ENCODE measurements around the gene PDE8B. TPM values are rescaled to one million over a fixed set of nuclear protein-coding genes. Genes with fewer than 3 reads are reported as not detected.

The PDE8B gene, protein sequence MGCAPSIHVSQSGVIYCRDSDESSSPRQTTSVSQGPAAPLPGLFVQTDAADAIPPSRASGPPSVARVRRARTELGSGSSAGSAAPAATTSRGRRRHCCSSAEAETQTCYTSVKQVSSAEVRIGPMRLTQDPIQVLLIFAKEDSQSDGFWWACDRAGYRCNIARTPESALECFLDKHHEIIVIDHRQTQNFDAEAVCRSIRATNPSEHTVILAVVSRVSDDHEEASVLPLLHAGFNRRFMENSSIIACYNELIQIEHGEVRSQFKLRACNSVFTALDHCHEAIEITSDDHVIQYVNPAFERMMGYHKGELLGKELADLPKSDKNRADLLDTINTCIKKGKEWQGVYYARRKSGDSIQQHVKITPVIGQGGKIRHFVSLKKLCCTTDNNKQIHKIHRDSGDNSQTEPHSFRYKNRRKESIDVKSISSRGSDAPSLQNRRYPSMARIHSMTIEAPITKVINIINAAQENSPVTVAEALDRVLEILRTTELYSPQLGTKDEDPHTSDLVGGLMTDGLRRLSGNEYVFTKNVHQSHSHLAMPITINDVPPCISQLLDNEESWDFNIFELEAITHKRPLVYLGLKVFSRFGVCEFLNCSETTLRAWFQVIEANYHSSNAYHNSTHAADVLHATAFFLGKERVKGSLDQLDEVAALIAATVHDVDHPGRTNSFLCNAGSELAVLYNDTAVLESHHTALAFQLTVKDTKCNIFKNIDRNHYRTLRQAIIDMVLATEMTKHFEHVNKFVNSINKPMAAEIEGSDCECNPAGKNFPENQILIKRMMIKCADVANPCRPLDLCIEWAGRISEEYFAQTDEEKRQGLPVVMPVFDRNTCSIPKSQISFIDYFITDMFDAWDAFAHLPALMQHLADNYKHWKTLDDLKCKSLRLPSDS
- polyA plus RNA-seq (2012; ENCODE audit: low read depth, missing spikeins), result 0.26 TPM

DNA sequence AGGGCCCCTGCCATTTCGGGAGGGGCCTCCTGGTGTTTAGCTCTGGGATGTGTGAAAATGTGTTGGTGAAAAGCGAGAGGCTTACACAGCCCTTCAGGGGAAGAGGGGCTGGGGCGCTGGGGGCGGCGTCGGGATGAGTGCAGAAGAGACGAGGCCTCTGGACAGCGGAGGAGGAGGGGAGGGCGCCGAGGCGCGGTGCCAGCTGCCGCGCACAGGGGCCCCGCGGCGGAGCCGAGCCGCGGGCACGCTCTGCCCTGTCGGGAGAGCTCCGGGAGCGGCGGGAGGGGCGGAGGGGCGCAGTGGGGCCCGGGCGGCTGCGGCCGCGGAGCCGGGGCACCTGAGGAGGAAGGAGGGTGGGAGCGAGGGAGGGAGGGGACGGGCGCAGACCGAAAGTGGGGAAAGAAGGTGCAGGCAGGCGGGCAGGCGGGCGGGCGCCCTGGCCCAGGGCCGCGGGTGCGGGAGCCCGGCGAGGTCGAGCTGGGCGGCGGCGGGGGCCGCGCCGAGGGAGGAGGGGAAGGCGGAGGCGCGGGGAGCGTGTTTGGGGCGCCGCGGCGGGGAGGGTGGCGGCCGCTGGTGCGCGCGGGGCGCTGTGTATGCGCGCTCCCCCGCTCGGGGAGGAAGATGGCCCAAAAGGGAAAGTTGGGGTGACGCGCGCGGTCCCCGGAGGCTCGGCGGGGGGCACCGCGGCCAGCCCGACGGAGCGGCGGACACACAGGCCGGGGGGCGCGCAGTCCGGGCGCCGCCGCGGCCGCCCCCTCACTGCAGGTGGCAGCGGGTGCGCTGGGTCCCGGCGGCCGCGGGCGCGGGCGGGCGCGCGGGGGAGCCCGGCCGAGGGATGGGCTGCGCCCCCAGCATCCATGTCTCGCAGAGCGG lies at the start of gene PDE8B:
Gene PDE8B (plus strand): TSS at position 590 of the 873 bp plus-strand sequence. CDS start 246 bp downstream, at position 836.
- no peak for FAIRE-seq
- TF ChIP-seq SPI1 (IDR thresholded peaks at IDR 0.05; ENCODE audit: low read depth, low read length) (no peak), TAF1 (IDR thresholded peaks at IDR 0.05; ENCODE audit: low read depth, low read length) (no peak)
- peak; percentile 25 for DNase-seq (ENCODE audit: insufficient read length, low spot score)

DNA sequence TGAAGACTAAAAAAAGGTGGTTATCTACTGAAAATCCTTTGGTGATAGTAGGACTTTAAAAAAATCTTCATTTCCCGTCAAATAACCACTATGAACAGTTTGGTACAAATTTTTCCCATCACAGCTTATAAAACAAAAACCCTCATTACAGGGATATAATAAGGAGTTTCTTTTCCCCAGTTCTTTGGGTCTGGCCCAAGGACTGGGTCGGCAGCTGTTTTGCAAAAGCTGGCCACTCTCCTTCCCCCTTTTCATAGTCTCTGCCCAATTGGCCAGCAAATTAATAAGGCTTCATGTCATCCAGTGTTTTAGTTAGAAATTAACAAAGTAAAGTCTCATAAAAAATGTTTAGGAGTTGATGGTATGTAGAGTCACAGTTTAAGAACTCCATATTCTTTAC lies 47.0 kb upstream of the PDE8B start:
- no peak for DNase-seq (ENCODE audit: insufficient read length, low spot score)
- no peak for TF ChIP-seq POLR2AphosphoS5 (IDR thresholded peaks at IDR 0.05; ENCODE audit: low read depth, low read length)
- no peak for TF ChIP-seq POLR2A (IDR thresholded peaks at IDR 0.05; ENCODE audit: low read depth, low read length)
- TF ChIP-seq TAF1 (IDR thresholded peaks at IDR 0.05; ENCODE audit: low read depth, low read length), result no peak
- TF ChIP-seq PAX5 (IDR thresholded peaks at IDR 0.05; ENCODE audit: insufficient read depth, low read length, severe bottlenecking), result no peak
- no peak for TF ChIP-seq SPI1 (IDR thresholded peaks at IDR 0.05; ENCODE audit: low read depth, low read length)
- TF ChIP-seq POU2F2 (IDR thresholded peaks at IDR 0.05; ENCODE audit: low read depth, low read length), result no peak
- FAIRE-seq, result no peak

DNA sequence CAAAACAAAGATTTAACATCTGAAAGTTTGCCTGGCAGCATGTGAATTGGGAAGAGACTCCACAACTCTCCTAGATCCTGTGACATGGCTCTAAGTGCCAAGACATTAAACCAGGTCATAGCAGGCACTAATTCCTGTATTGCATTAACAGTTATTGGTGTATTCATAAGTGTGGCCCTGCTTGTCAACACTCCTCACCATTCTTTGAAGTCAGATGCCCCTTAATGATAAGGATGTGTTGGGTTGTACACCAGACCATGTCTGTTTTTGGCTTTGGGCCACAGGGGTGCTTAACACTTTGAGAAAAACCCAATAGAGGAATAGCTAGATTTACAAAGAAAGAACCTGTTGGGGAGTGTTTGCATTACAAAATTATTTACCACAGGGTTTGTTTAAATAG lies 43.4 kb upstream of the PDE8B start:
- TF ChIP-seq POLR2AphosphoS5 (IDR thresholded peaks at IDR 0.05; ENCODE audit: low read depth, low read length) (no peak), PAX5 (IDR thresholded peaks at IDR 0.05; ENCODE audit: insufficient read depth, low read length, severe bottlenecking) (no peak), POLR2A (IDR thresholded peaks at IDR 0.05; ENCODE audit: low read depth, low read length) (no peak)
- DNase-seq (ENCODE audit: insufficient read length, low spot score), result no peak
- no peak for FAIRE-seq

DNA sequence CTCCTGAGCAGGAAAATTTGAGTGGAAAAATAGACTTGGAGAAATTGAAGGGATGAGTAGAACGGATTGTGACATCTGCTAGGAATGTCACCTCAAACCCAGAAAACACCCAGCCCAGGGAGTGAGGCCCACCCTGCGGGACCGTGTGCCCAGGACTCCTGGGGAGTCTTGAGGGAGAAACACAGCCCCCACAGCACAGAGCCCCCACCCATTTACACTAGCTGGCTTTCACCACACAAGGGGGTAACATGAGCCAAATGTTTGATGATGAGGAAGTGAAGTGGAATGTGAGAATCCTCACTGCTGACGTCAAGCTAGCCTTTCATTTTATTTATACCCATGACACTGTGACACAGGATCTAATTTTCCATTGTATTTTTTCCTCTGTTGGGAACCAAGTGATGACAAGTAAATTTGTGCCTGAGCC lies 42.8 kb upstream of the PDE8B start:
- DNase-seq (ENCODE audit: insufficient read length, low spot score), result no peak
- FAIRE-seq, result no peak
- TF ChIP-seq TAF1 (IDR thresholded peaks at IDR 0.05; ENCODE audit: low read depth, low read length), result no peak
- no peak for TF ChIP-seq POU2F2 (IDR thresholded peaks at IDR 0.05; ENCODE audit: low read depth, low read length)
- TF ChIP-seq PAX5 (IDR thresholded peaks at IDR 0.05; ENCODE audit: insufficient read depth, low read length, severe bottlenecking), result no peak
- no peak for TF ChIP-seq SPI1 (IDR thresholded peaks at IDR 0.05; ENCODE audit: low read depth, low read length)
- TF ChIP-seq POLR2AphosphoS5 (IDR thresholded peaks at IDR 0.05; ENCODE audit: low read depth, low read length), result no peak
- TF ChIP-seq POLR2A (IDR thresholded peaks at IDR 0.05; ENCODE audit: low read depth, low read length), result no peak

DNA sequence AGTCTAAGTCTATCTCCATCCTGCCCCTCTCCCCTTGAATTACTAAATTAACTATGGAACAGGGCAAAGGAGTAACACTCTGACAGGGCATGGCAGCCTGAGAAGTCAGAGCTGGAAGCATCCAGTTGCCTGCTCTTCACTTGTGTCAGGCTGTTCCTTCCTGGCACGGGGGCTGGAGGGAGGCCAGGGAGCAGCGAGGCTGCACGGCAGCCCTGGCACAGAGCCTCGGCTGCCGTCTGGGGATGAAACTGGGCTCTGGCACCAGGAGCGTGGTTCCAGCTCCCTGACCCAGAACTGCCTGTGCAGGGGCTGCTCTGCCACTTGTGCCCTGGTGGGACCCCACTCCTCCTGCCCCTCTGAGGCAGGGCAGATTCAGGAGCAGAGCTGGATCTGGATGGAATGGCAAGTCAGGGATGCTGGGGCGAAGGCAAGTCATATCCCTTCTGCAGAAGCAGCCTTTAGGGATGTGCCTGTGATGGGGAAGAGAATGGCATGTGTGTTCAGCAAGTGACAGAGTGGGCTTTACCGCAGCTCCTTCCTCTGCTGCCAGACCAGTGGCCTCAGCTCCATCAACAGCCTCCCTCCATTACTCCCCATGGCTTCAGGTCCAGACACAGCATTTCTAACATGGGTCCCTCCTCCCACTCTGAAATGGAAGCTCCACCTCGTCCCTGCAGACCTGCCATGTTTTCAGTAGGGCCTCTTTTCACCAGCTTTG lies 42.2 kb upstream of the PDE8B start:
- no peak for TF ChIP-seq POLR2AphosphoS5 (IDR thresholded peaks at IDR 0.05; ENCODE audit: low read depth, low read length)
- no peak for DNase-seq (ENCODE audit: insufficient read length, low spot score)
- FAIRE-seq, result no peak

DNA sequence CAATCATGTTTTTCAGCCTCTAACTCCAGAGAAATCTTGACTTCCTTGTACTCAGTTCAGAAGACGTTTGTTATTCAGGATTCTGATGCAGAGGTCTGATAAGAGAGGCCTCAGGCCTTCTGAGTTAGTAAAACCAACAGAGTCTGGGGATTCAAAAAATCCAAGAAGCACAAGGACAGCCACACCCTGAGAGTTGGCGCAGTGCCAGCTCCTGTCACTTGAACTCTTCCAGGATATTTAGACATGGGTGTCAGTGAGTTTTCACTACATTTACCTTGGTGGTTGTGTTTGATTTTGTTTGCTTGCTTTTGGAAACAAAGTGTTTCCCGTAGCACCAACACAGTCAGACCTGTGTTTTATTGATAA lies 41.6 kb upstream of the PDE8B start:
- FAIRE-seq (no peak), DNase-seq (ENCODE audit: insufficient read length, low spot score) (no peak)
- TF ChIP-seq PAX5 (IDR thresholded peaks at IDR 0.05; ENCODE audit: insufficient read depth, low read length, severe bottlenecking), result no peak
- TF ChIP-seq SPI1 (IDR thresholded peaks at IDR 0.05; ENCODE audit: low read depth, low read length), result no peak
- TF ChIP-seq POLR2AphosphoS5 (IDR thresholded peaks at IDR 0.05; ENCODE audit: low read depth, low read length), result no peak
- no peak for TF ChIP-seq TAF1 (IDR thresholded peaks at IDR 0.05; ENCODE audit: low read depth, low read length)
- TF ChIP-seq POLR2A (IDR thresholded peaks at IDR 0.05; ENCODE audit: low read depth, low read length), result no peak
- no peak for TF ChIP-seq POU2F2 (IDR thresholded peaks at IDR 0.05; ENCODE audit: low read depth, low read length)

DNA sequence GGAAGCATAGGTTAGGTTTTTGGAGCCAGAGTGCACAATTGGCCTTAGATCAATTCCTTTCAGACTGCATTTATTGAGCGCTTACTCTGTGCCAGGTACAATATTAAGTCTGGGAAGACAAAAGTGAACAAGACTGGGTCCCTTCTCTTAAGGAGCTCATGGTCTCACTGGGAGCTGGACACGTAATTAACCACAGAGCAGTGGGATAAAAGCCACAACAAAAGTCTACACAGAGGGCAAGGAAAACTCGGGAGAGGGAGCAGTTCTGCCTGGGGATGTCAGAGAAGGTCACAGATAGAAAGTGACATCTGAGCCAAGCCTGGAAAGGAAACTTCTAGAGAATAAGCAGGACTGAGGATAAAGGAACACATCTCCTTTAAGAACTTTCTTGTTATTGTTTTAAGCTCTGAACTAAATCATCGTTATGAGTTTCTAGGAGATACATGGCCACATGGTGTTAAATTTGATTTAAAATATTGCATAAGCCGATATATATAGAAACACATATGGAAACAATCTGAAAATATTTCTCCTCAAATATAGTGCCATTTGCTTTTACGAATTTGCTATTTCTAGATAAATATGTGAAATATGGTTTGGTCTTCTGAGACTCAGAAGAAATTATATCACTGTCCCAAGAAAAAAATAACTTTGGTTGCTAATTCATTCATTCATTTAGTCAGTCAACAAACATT lies 40.1 kb upstream of the PDE8B start:
- no peak for FAIRE-seq

DNA sequence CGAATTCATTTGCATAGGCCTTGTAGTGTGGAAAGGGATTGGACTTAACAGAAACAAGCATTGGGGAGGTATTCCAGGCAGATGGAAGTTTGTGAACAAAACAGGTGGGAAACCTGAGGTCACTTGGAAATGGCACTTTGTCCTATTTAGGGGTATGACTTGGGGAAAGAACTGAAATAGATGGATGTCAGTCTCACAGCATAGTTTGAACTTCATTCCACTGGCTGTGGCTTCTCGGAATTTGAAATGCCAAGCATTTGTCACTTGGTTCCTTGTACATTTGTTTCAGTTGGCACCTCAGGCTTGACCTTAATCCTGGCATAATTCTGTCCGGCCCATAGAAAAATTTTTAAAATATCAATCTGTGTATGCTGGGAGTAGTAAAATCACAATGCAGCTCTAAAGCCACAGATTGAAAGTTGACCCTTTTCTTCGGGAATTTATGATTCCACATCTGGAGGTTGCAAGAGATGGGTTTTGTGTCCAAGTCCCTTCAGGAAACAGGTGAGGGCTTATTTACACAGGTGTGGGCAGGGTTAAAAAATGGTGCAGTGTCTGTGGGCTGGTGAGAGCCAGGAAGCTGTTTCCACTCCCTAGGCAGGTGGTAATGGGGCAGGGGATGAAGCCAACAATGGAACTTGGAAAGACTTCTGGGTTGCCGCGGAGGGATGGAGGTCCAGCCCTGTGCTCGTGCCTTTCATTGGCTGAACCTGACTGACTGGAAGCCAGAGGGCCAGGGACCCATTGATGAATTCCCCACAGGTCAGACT lies 39.2 kb upstream of the PDE8B start:
- no peak for DNase-seq (ENCODE audit: insufficient read length, low spot score)
- no peak for TF ChIP-seq POLR2A (IDR thresholded peaks at IDR 0.05; ENCODE audit: low read depth, low read length)
- no peak for TF ChIP-seq POU2F2 (IDR thresholded peaks at IDR 0.05; ENCODE audit: low read depth, low read length)
- no peak for TF ChIP-seq TAF1 (IDR thresholded peaks at IDR 0.05; ENCODE audit: low read depth, low read length)
- TF ChIP-seq PAX5 (IDR thresholded peaks at IDR 0.05; ENCODE audit: insufficient read depth, low read length, severe bottlenecking), result no peak
- TF ChIP-seq POLR2AphosphoS5 (IDR thresholded peaks at IDR 0.05; ENCODE audit: low read depth, low read length), result no peak
- TF ChIP-seq SPI1 (IDR thresholded peaks at IDR 0.05; ENCODE audit: low read depth, low read length), result no peak
- no peak for FAIRE-seq

More for the DNA sequence above, 40.1 kb upstream of the PDE8B start:
- TF ChIP-seq SPI1 (IDR thresholded peaks at IDR 0.05; ENCODE audit: low read depth, low read length) (no peak), PAX5 (IDR thresholded peaks at IDR 0.05; ENCODE audit: insufficient read depth, low read length, severe bottlenecking) (no peak), TAF1 (IDR thresholded peaks at IDR 0.05; ENCODE audit: low read depth, low read length) (no peak), POLR2AphosphoS5 (IDR thresholded peaks at IDR 0.05; ENCODE audit: low read depth, low read length) (no peak), POU2F2 (IDR thresholded peaks at IDR 0.05; ENCODE audit: low read depth, low read length) (no peak), POLR2A (IDR thresholded peaks at IDR 0.05; ENCODE audit: low read depth, low read length) (no peak)
- no peak for DNase-seq (ENCODE audit: insufficient read length, low spot score)

Measured in GM12891 (cell line).